Hippocampal formation (tissue), 2 donors: ENCODE measurements around the gene TMEM184B.

Experiments used
- DNase-seq, 2 donors: peaks; one replicate each; lab custom pipeline; 2025; lab: John Stamatoyannopoulos, UW

TMEM184B gene

DNA sequence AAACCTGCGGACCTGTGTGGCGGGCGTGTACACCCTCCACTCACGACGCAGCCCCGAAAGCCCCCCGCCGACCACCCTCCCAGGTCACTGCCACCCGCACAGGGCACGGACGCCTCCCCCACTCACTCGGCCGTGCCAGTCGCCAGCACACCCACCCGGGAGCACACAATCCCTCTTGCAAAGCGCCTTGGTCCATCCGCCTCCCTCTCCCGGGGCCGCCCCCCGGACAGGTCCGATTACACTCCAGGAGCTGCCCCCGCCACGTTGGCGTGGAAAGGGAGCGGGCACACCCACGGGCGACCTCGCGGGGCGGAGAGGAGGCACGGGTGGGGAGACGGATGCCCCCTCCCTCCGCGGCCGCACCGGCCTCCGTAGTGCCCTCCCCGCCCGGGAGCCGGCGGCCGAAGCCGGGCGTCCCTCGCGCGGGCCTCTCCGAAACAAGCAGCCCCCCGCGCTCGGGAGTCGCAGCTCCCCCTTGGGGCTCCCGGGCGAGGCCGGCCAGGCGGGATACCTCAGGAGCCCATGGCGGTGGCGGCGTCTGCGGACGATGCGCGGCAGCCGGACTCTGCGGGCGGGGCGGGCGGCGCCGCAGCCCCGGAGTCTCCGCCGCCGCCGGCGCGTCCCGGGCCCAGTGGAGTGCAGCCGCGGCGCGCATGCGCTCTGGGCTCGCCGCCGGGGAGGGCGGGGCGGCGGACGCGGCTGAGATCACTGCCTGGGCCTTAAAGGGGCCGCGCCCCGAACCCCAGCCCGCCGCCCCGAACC is at the start of gene TMEM184B:
Gene TMEM184B (minus strand): TSS at position 638 of the 762 bp plus-strand sequence. CDS start 25,049 bp downstream, outside the sequence.
- DNase-seq = peak; percentile 75 to 76

DNA sequence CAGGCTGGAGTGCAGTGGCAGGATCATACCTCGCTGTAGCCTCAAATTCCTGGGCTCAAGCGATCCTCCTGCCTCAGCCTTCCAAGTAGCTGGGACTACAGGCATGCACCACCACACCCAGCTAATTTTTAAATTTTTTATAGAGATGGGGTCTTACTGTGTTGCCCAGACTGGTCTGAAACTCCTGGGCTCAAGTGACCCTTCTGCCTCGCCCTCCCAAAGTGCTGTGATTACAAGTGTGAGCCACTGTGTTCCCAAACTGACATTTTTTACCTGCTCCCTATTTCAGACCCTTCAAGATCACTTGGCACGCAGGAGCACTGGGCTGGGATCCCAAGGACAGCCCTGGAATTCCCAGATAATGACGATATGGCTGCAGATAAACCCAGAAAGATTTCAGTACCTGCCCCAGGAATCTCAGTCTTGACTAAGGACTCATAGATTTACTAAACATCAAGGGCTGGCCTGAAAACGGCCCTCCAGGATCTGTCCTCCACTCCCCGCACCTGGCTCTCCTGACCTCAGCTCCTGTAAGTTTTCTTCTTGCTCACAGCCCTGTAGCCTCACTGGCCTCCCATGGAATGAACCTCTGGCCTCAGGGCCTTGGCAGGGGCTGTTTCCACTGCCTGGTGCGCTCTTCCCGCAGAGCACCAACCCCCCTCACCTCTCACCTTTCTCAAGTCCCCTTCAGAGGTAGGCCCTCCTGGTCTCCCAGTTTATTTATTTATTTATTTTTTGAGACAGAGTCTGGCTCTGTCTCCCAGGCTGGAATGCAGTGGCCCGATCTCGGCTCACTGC is 48.0 kb upstream of the TMEM184B start:
- DNase-seq = no peak

DNA sequence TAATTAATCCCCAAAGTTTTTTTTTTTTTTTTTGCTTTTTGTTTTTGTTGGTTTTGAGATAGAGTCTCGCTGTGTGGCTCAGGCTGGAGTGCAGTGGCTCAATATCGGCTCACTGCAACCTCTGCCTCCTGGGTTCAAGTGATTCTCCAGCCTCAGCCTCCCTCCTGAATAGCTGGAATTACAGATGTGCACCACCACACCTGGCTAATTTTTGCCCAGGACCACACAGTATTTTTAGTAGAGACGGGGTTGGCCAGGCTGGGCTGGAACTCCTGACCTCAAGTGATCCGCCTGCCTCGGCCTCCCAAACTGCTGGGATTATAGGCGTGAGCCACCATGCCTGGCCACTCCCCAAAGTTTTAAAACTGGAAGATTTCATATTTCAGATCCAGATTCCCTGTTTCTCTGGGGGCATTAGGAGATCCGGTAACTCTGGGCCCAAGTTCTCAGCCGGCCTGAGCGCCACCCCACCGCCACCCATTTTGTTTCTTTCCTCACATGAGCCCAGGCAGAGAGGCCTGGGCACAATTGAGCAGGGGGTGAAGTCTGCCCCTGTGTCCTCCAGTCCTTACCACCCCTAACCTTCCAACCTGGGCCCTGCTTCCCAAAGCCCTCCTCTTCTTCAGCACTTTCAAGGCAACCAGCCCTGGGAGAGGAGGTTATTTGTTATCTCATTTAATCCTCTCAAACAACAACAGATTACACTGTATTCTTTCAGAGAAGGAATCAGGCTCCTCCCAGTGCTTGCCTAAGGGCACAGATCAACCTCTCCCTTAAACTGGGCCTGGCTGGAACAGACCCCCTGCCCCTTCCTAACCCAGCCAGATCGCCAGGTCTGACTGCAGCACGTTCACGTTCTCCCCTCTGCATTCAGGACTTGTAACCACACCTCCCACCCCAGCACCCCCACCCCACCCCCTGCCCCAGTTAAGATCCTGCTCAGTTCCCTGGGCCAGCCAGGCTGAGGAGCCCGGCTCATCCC is 46.3 kb upstream of the TMEM184B start:
- DNase-seq = no peak

DNA sequence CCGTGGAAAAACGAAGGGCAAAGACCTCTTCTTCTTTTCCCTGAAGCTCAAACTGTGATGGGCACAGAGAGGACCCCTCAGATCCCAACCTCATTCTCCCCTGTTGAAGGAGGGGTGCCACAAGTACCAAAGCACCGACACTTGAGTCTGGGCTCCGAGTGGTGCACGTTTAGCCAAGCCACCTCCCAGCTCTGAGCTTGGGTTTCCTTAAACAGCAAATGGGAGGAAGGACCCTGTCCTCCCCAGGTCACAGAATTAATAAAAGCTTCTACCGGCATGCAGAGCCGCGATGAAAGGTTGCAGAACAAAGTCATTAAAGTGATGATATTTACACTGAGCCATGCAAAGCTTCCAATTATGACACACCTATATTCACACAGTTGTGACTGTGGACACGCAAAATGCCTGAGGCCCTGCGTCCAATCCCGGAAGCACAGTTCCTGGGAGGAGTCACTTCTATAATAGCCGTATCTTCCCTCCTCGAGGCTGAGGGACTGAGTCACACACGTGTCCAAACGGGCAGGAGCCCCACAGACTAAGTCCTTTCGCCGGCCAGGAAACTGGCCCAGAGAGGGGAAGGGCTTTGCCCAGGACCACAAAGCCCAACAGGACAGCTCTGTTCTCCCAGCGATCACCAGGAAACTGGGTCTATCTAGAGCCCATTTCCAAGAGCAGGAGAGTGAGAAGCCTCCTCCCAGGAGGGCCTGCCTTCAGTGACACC is 45.3 kb upstream of the TMEM184B start:
- DNase-seq = no peak

DNA sequence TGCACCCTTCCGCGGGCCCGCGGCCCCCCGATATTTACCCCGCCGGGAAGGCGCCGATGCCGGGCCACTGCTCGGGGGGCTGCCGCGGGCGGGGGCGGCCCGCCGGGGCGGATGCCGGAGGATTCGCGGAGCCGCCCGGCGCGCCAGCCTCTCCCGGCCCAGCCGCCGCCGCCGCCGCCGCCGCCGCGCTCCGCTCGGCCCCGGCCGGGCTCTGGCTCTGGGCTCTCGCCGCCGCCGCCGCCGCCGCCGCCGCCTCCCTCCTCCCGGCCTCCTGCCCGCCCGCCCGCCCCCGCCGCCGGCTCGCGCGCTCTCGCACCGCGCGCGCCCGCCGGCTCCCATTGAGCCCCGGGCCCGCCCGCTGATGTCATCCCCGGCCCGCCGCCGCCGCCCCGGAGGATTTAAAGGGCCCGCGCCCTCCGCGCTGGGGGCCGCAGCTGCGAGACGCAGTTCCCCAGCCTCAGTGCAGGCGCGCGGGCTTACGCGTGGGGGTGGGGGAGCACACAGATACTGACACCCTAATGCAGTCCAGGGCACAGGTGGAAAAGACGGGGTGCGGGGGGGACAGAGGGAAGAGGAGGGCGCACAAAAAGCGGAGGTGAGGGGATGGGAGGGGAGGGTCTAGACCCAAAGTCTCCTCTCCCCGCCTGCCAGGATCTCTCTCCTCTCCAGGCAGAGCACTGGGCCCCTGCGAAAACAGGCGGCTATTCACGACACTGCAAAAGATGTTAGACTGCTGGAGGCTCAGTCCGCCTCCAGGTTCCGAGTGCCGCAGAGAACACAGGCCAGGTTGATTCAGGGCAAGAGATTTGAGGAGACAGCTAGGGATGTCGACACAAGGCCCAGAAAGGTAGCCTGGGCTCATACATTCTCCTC is 44.5 kb upstream of the TMEM184B start, which contains the start of gene CSNK1E:
Gene CSNK1E (minus strand): TSS at position 312 of the 873 bp plus-strand sequence. CDS start 3,276 bp downstream, outside the sequence.
- peak; percentile 75 to 79 for DNase-seq

DNA sequence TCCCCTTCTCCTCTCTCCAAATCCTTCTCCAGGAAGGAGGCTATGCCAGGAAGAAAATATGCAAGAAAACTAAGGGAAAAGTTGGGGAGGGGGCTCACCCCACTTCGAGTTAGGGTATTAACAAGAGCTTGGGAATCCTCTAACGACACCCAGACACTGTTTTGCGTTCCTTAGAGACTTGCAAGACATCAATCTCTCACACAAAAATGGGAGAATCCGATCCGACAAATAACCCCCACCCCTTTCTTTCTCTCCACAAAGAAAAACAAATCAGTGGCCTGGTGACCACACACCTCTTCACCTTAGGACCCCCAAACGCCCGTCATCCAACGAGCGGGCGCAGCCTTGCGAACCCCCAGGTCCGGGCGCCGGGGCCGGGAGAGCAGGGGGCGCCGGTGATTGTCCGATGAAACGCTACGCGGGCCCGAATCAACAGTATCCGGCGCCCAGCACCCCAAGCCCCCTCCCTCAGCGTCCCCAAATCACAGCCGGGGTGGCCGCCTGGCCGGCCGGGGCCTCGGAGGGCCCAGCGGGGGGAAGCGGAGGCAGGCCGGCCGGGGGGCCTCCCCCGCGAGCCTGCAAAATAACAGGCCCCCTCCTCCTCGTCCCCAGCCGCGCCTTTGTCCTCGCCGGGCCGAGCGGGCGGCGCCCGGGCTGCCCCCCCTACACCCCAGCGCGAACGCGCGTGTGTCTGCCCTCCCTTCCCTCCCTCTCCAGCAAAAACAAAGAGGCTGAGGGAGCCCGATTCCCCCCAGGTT is 43.7 kb upstream of the TMEM184B start:
- peak; percentile 77 for DNase-seq

DNA sequence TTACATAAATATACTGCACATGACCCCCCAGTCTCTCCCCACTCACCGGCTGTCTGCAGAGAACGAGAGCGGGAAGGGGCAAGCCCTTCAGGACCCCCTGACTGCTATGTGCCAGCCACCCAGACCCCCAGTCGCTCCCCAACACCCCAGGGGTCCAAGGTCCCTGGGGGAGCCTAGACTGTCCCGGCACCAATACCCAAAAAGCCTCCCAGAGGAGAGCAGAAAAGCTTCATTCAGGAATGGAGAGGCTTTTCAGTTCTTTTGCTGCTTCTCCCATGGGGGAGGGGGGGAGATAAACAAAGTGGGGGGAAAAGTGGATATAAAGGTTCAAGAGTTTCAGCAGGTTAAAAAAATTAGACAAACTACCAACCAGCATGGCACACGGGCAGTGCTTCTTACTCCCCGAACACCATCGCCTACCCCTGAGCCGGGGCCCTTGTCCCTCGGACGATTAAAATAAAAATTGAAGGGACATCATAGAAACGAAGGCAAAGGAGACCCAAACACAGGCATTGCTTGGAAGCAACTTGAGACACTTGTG is 43.1 kb upstream of the TMEM184B start:
- DNase-seq = peak in 1 of 2 donors; percentile 37

DNA sequence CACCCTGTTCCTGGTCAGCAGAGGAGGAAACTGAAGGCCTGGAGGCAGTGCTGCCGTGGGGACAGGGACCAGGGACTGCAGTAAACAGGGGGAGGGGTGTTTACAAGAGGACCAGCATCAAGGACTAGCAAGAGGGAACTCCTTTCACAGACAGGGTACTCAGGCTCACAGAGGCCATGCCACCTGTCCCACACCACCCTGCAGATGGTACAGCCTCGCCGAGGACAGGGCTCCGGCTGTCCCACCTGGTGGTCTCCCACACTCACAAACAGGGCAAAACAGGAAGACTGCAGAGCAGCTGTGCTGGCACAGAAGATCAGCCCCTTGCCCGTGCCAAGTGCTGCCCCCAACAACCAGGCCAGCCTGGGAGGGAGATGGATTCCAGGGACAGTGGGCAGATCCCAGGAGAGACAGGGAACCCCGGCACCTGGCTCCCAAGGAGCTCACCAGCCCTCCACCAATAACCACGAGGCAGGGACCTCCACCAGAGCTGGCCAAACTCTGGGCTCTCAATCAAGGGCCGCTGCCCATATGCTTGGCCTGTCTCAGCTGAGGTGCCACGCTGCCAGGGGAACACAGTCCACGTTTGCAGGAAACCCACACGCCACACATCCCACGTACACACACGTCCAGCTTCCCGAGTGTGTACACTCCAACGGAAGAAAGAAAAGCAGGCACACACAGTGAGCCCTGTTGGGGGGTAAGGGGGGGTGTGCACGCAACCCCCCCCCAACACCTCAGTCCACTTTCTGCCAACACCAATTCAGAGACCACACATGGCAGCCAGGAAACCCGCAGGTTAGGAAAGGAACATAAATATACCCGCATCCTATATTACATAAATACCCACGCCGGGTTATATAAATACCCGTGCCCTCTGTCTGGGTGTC is 42.4 kb upstream of the TMEM184B start:
- no peak for DNase-seq

DNA sequence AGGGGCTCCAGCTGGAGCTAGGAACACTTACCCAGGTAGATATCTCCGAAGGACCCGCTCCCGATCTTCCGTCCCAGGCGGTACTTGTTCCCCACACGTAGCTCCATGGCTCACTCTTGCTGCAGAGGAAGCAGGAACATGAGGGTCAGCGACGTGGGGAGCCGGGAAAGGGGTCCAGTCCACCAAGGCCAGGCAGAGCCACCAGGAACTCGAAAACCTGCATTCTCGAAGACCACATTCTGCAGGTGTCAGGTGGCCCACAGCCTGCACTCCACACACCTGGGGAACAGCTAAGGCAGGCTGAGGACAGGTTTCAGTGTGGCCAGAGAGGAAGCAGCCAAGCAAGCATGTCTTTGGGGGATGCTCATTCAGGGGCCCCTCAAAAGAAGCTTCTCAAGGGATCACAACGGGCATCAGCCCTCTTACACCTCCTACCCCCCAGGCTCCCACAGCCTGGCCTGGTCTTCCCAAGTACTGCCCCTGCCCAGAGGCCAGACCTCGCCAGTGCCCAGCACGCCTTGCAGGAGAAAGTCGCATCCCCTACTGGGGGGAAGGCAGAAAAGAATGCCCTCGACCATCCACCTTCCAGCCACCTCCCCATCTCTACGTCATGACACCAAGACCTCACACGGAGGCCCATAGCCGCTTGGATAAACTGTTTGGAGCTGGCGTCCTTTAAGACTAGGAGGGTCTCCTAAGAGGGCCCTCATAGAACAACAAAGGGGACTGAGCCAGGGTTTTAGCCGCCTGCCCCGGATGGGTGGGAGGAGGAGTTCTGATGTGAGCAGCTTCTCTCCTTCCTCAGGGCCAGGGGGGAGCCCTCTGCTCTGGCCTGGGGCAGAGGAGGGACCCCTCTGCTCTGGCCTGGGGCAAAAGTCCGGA is 41.5 kb upstream of the TMEM184B start:
- no peak for DNase-seq

DNA sequence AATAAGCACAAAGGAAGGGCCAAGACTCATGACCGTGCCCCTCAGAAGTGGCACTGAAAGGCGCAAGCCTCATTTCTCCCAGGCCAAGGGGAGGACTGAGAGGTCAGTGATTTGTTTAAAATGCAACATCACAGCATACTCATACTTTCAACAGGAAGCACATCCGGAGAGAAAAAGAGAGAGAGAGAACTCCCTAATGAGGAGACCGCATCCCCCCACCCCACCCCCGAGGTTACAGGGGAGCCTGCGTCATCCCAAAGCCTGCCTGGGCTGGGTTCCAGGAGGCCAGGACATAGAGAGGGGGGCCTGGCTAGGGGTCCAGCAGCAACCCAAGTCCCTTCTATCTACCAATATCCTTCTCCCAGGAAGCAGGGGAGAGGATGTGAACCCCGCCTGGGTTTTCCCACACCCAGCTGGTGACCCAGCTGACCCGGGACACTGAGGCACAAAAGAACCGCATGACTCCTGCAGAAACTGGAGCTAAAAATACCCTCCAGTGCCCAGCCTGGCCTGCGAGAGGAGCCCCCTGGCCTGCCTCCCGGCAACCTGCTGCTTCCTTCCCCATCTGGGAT is 40.7 kb upstream of the TMEM184B start:
- DNase-seq = peak in 1 of 2 donors; percentile 37

DNA sequence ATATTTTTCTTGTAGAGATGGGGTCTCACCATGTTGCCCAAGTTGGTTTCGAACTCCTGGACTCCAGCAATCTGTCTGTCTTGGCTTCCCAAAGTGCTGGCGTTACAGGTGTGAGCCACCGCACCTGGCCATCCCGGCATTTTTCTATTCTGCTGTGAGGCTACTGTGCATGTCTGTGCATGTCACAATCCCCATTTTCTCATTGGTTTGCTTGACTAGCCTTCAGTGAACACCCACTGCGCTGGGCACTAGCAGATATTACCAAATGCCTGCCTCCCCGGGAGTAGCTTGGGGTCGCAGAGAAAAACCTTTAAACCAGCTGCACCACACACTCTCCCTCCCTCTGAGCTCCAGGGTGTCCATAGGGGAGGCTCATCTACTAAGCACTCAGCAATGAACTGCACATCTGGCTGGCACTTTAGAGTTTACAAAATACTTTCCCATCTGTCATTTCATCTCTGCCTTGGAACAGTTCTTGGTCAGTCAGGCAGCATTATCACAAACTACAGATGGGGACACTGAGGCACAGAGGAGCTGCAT is 39.5 kb upstream of the TMEM184B start:
- DNase-seq = no peak

DNA sequence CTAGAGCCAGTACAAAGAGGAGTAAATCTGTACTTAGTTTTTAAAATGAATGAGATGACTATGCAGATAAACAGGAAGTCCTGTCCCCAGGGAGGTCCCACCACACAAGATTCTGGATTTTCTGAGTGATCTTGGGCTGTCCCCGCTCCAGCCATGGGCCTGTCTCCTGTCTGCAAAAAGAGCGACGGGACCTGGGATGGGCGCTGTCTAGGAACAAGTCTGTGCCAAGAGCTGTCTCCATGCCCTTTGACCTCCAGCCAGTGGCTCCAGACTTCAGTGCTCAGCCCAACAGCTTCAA is 38.5 kb upstream of the TMEM184B start:
- no peak for DNase-seq

DNA sequence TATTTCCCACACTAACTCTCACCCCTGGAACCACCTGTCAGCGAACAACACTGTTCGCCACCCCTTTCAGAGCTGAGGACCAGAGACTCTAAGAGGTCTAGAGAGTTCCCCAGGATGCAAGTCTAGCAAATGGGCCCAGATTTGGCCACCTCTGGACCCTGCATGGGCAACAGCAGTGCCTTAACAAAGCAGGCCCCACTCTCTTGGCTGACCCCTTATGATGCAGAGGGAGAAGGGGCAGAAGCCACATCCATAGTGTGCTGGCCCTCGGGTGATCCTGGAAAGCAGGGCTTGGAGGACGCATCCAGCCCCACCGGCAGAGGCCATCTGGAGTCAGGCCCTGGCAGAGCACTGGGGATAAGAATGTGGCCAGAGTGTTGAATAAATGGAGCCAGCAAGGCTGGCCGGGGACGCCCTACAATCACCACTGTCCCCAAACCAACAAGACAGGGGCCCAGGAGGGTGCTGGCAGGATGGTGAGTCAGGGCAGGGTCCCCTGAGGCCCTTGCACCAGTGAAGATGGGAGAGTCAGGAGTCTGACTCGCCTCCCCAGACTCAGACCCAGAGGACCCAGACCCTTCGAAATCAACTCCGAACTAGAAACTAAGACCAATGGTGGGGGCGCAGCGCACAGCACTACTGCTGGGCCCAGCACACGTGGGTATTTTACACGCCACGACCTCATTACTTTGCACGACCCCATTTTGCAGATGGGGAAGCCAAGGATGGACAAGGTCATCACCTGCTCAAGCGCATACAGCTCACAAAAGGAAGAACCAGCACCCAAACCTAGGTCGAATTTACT is 37.9 kb upstream of the TMEM184B start:
- DNase-seq = no peak

DNA sequence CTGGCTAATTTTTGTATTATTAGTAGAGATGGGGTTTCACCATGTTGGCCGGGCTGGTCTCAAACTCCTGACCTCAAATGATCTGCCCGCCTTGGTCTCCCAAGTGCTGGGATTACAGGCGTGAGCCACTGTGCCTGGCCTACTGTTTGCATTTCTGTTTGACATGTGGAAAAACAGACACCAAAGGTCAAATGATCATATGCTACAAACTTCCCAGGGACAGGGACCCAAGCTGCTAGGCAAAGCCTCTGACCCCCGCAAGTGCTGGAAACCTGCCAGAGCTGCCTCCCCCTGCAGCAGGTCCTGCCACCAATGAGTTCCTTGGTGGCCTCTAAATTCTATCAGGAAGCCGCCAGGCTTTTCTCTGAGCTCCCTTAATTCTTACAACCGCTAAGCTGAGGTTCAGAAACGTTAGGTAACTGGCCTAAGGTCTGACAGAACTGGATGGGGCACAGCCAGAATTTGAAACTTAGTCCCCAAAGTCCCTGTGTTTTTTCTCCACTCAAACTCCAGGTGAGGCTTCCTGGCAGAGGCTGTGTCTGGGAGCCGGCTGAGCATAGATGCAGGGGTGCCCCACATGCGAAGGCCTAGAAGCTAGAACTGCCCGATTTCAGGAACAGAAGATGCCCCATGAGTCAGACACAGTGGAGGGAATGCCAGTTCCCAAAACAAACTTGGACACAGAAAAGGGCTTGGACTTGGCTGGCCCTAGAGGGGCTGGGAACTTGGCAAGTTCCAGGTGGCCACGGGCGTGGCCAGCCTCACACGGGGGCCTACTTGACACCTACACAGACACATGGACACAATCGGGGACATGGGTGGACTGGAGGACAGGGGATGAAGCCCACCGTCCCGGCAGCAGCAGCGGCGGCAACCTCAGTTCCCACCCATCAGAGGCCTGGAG is 37.1 kb upstream of the TMEM184B start:
- DNase-seq = no peak
